SHP77 treated with DMSO at 0.1 percent for 48 hours (cell line): Measurements from ENCODE around the gene TTC39B.

Experiments used
- DNase-seq: peaks from one replicate; lab custom pipeline; 2025; lab: John Stamatoyannopoulos, UW

TTC39B gene

GRCh38 chr9:15225564-15226126 lies 81.4 kb downstream of the TTC39B start:
- no peak for DNase-seq

DNA sequence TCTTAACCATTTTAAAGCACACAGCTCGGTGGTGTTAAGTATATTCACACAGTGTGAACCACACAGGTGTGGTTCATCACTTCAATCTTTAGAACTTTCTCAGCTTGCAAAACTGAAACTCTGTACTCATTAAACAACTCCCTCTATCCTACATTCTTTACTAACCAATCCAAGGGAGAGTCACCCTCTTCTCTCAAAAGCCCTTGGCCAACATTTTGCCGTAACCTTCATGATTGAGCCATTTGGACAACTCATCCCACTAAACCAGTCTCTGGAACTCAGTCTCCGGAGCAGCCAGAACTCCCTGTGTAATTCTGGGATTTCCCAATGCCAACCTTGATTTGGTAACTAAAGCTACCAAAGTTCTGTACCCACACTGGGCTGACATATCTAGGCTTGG lies 84.7 kb downstream of the TTC39B start:
- DNase-seq = no peak

- no peak for DNase-seq
Observed at GRCh38 chr9:15221746-15222145, 85.3 kb downstream of the TTC39B start.

- no peak for DNase-seq
Observed at GRCh38 chr9:15220658-15221318, 86.2 kb downstream of the TTC39B start.

DNA sequence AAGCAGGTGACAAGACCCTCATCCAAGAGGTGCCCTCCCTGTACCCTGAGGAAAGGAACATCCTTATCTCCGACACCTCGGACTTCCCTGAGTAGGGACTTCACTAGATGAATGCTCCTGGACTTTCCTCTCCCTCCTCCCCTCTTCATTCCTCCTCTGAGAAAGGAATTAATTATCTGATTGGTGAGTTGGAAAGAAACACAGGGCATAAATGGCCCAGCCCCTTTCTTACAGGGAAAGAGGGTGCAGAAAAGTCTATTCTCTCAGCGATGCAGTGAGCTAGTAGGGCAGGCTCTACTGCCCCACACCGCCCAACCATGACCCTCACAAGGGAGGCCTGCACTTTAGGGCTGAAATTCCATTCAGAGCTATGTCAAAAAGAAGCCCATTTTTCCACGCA lies 87.5 kb downstream of the TTC39B start:
- DNase-seq = no peak

DNA sequence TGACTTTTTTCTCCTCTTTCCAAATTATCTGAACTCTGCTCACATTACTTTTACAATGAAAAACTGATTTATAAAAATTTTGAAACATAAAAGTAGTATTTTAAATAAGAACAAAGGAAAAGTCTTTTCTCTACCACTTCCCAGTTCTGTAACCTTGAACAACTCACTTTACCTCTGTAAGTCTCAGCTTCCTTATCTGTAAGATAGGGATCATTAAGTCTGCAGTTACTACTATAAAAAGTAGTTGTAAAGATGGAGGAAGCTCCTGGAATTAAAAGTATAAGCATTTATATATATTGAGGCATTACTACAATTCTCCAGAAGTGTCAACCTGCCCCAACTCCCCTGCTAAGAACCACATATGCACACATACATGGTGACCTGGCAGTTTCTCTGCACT lies 88.0 kb downstream of the TTC39B start:
- DNase-seq = no peak

DNA sequence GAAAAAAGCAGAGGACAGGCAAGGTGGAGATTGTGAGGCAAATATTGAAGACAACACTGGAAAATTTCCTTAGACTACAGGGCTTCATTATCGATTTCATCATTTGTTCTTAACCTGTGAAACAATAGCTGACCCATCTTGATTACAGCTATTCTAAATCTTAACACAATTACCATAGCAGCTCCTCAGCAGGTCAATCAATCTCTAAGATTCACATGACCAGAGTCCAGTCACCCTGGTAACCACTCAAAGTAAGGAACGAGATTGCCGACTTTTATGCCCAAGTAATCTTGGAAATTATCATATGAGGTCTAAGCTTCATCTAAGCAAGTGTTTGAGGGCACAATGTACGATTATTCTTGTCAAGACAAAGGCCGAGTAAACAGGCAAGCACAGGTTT lies 93.8 kb downstream of the TTC39B start:
- DNase-seq = no peak

GRCh38 chr9:15211815-15212495 lies 95.1 kb downstream of the TTC39B start:
- no peak for DNase-seq

- DNase-seq = no peak
Observed at GRCh38 chr9:15211160-15211814, 95.7 kb downstream of the TTC39B start.

DNA sequence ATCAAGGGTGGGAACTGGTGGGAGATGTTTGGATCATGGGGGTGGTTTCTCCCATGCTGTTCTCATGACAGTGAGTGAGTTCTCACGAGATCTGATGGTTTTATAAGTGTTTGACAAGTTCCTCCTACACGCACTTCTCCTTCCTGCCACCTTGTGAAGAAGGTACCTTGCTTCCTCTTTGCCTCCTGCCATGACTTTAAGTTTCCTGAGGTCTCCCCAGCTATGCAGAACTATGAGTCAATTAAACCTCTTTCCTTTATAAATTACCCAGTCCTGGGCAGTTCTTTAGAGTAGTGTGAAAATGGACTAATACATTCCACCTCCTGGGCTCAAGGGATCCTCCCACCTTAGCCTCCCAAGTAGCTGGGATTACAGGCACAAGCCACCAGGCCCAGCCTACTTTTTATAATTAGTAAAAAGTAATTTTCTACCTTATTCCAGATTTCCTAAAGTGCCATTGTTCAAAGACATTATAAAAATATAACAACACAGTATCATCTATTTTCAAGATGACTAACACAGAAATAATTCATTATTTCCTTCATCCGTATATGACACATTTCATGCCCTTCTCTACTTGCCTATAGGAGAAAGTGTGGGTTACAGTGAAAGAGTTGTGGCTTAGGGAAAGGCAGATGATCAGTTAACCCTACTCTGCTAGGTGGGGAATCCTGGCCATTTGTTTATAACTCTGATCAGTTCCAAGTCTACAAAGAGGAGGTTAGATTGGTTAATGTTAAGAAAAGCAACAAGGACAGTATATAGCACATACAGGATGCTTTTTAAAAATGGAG lies 99.9 kb downstream of the TTC39B start:
- no peak for DNase-seq

DNA sequence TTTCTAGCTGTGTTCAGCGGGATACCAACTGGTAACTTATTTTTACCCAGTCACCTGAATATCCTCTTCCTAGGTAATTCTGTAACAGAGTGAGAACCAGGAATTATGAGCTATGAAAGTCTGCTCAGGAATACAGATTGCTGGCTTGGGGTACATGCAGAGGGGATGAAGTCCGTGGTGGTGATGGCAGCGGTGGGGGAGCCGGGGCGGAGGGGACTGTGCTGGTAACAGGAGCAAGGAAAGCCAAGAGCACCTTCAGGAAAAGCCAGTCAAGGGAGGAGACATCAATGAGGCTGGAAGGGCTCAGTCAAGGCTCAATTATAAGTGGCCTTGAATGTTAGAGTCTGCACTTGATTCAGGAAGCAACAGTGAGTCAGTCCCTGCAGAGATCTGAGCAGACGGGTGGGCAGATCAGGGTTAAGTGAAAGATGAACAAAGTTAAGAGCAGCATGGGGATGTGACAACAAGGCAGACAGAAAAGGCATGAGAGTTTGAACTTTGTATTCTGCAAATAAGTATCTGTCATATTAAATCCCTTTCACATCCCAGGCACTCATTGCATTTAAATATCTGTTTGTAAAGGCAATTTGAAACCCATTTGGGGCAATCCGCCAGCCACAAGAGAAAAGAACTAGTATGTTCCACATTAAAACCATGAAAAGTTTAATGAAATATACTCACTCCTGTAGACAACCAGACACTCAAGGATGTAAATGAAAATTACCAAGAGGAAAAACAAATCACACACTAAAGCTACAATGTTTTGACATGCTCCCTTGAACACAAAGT lies 101.2 kb downstream of the TTC39B start:
- DNase-seq = no peak

- no peak for DNase-seq
Observed at GRCh38 chr9:15203581-15203980, 103.4 kb downstream of the TTC39B start.

GRCh38 chr9:15200111-15200510 lies 106.9 kb downstream of the TTC39B start:
- no peak for DNase-seq

DNA sequence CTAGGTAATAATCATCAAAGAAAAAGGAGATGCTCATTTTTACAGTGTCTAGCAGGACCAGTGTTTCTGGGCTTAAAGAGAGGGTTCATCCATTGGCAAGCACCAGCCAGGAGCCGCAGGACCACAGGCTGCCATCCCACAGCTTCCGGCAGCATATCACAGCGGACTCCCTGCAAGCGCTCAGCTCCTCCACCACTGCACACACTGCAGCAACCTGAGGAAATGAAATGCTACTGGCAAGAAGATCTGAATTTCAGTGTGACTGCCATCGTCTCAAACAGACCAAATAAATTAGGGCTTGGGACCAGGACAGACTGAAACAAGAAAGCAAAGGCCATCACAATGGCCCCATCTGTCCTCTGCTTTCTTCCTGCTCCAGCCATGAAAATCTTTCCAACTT lies 114.2 kb downstream of the TTC39B start:
- no peak for DNase-seq

- DNase-seq = no peak
Observed at GRCh38 chr9:15191378-15191777, 115.6 kb downstream of the TTC39B start.

DNA sequence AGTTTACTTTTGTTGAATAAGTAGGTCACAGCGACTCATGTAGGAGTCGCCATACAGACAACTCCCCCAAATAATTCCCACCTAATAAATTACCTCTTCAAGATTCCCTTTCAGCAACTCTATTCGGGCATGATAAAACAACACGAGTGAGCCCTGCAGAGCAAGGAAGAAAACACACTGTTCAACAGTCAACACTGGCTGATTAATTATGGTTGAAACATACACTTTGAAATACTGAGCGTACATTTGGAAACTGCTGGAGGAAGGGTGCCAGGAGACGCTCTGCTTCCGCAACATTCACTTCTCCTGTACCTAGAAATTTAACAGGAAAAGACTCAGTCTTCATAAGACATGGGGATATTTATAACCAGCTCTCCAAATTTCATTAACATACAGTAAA lies 117.5 kb downstream of the TTC39B start:
- DNase-seq = no peak

- no peak for DNase-seq
Observed at GRCh38 chr9:15187589-15187988, 119.4 kb downstream of the TTC39B start.

- no peak for DNase-seq
Observed at GRCh38 chr9:15182730-15183129, 124.3 kb downstream of the TTC39B start.

DNA sequence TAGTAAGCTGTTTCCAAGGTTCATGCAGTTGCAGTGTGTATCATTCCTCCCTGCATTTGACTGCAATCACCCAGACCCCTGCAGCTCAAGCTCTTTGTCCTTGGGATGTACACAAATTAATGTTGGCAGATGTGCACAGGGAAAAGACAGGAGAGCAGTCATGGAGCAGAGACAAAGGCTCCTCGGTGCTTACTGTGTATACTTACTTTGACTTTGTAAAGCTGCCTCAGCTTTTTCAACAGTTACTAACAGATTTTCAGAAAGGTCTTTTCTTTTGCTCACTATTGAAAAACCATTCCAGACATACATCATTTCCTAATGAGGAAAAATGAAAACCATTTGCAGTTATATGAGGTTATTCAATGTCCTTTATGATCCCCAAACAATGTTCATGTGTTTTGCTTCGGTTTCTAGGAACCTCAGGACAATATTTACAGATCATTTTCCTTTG lies 124.9 kb downstream of the TTC39B start:
- no peak for DNase-seq

GRCh38 chr9:15180124-15180523 lies 126.9 kb downstream of the TTC39B start:
- DNase-seq = no peak

GRCh38 chr9:15178631-15179030 lies 128.4 kb downstream of the TTC39B start:
- no peak for DNase-seq
